ENCODE data around the gene LGI1.

The LGI1 gene

GRCh38 chr10:93758508-93758885 lies 761 bp downstream of the LGI1 start:
- Histone ChIP-seq H3K9ac (ENCODE audit: low read length) (no peak overlapping the region), H3K27me3 (ENCODE audit: low read length) (no peaks in the 10 kb centered on the region), H3F3A (ENCODE audit: insufficient read depth) (no peaks in the 10 kb centered on the region), H3K4me3 (ENCODE audit: insufficient read depth, low read length, poor library complexity, severe bottlenecking) (no peak overlapping the region), H3K27ac (ENCODE audit: low read depth, low read length) (no peak overlapping the region), H3K4me2 (ENCODE audit: low read depth, low read length, poor library complexity, severe bottlenecking) (no peak overlapping the region), H3K9me2 (replicated peaks; ENCODE audit: insufficient read depth, low read length) (no peaks in the 10 kb centered on the region), H3K9me3 (ENCODE audit: insufficient read depth, low read length) (no peaks in the 10 kb centered on the region), H3K79me2 (ENCODE audit: insufficient read depth, low read length) (no peaks in the 10 kb centered on the region), H4K20me1 (ENCODE audit: low read depth, low read length) (no peaks in the 10 kb centered on the region), H3K36me3 (ENCODE audit: low read length) (no peaks in the 10 kb centered on the region), H2AFZ (ENCODE audit: low read depth, low read length, severe bottlenecking) (no peak overlapping the region)
- TF ChIP-seq EZH2phosphoT487 (conservative IDR thresholded peaks at IDR 0.05; ENCODE audit: low read length) (no peak), CTCF (IDR thresholded peaks at IDR 0.05; ENCODE audit: insufficient read depth, low read length, poor library complexity, severe bottlenecking) (no peak)

GRCh38 chr10:93758891-93759410 lies 1.2 kb downstream of the LGI1 start:
- no peak overlapping the region for H3K4me3 ChIP-seq (ENCODE audit: insufficient read depth, low read length, poor library complexity, severe bottlenecking)
- H3K4me2 ChIP-seq (ENCODE audit: low read depth, low read length, poor library complexity, severe bottlenecking) = no peak overlapping the region
- no peaks in the 10 kb centered on the region for H3F3A ChIP-seq (ENCODE audit: insufficient read depth)
- no peaks in the 10 kb centered on the region for H3K9me2 ChIP-seq (replicated peaks; ENCODE audit: insufficient read depth, low read length)
- H3K27ac ChIP-seq (ENCODE audit: low read depth, low read length) = no peak overlapping the region
- H4K20me1 ChIP-seq (ENCODE audit: low read depth, low read length) = no peaks in the 10 kb centered on the region
- H3K36me3 ChIP-seq (ENCODE audit: low read length) = no peaks in the 10 kb centered on the region
- no peaks in the 10 kb centered on the region for H3K27me3 ChIP-seq (ENCODE audit: low read length)
- no peaks in the 10 kb centered on the region for H3K79me2 ChIP-seq (ENCODE audit: insufficient read depth, low read length)
- H3K9me3 ChIP-seq (ENCODE audit: insufficient read depth, low read length) = no peaks in the 10 kb centered on the region
- H3K9ac ChIP-seq (ENCODE audit: low read length) = no peak overlapping the region
- TF ChIP-seq EZH2phosphoT487 (conservative IDR thresholded peaks at IDR 0.05; ENCODE audit: low read length) (no peak), CTCF (IDR thresholded peaks at IDR 0.05; ENCODE audit: insufficient read depth, low read length, poor library complexity, severe bottlenecking) (no peak)
- no peak overlapping the region for H2AFZ ChIP-seq (ENCODE audit: low read depth, low read length, severe bottlenecking)

- Histone ChIP-seq H4K20me1 (ENCODE audit: low read depth, low read length) (no peaks in the 10 kb centered on the region), H3K27me3 (ENCODE audit: low read length) (no peaks in the 10 kb centered on the region), H3K79me2 (ENCODE audit: insufficient read depth, low read length) (no peaks in the 10 kb centered on the region), H2AFZ (ENCODE audit: low read depth, low read length, severe bottlenecking) (no peak overlapping the region), H3K9ac (ENCODE audit: low read length) (no peak overlapping the region), H3K9me2 (replicated peaks; ENCODE audit: insufficient read depth, low read length) (no peaks in the 10 kb centered on the region), H3K4me2 (ENCODE audit: low read depth, low read length, poor library complexity, severe bottlenecking) (no peak overlapping the region), H3F3A (ENCODE audit: insufficient read depth) (no peaks in the 10 kb centered on the region), H3K36me3 (ENCODE audit: low read length) (no peaks in the 10 kb centered on the region), H3K4me3 (ENCODE audit: insufficient read depth, low read length, poor library complexity, severe bottlenecking) (no peak overlapping the region), H3K27ac (ENCODE audit: low read depth, low read length) (no peak overlapping the region), H3K9me3 (ENCODE audit: insufficient read depth, low read length) (no peaks in the 10 kb centered on the region)
- TF ChIP-seq CTCF (IDR thresholded peaks at IDR 0.05; ENCODE audit: insufficient read depth, low read length, poor library complexity, severe bottlenecking) = no peak
- no peak for TF ChIP-seq EZH2phosphoT487 (conservative IDR thresholded peaks at IDR 0.05; ENCODE audit: low read length)
These were observed 2.8 kb downstream of the LGI1 start for GRCh38 chr10:93760490-93760889.

Data from SU-DHL-6 (cell line).